HL-60 (cell line): ENCODE measurements around the gene INSIG2.

ENCODE experiments used
- DNase-seq, 2 experiments: peaks; one replicate each; pipeline ENCODE4 v3.0.0-alpha.2; 2010 to 2020; ENCODE audit warnings: low read depth in 1 of 2, low spot score in 1 of 2
- H3K27ac ChIP-seq: fragments of 250-450 bp; sonication (Bioruptor Pico); replicated peaks from 2 replicates; pipeline ENCODE4 v1.5.1; 2020; ENCODE audit warnings: mild to moderate bottlenecking, moderate library complexity
- H3K27me3 ChIP-seq: fragments of 250-450 bp; sonication (Bioruptor Pico); 2 replicates; pipeline ENCODE4 v1.5.1; 2021; ENCODE audit warnings: mild to moderate bottlenecking, moderate library complexity; ENCODE audit not compliant: insufficient read depth, poor library complexity, severe bottlenecking
- H3K4me3 ChIP-seq: replicated peaks from 2 replicates; pipeline ENCODE4 v1.5.1; 2011; ENCODE audit warnings: mild to moderate bottlenecking, control low read depth, low read length; ENCODE audit not compliant: insufficient read depth
- CTCF ChIP-seq: IDR thresholded peaks from one replicate; pipeline ENCODE4 v1.5.1; 2011; ENCODE audit warnings: low read length, control low read depth, inconsistent platforms; ENCODE audit not compliant: insufficient read depth
- GABPA ChIP-seq: IDR thresholded peaks from 2 replicates; pipeline ENCODE4 v1.6.1; 2012; ENCODE audit warnings: low read depth
- POLR2AphosphoS5 ChIP-seq: IDR thresholded peaks from 2 replicates; pipeline ENCODE4 v1.6.1; 2012; ENCODE audit warnings: low read depth
- REST ChIP-seq: IDR thresholded peaks from 2 replicates; pipeline ENCODE4 v1.6.1; 2012; ENCODE audit warnings: low read depth; ENCODE audit not compliant: insufficient replicate concordance
- SPI1 ChIP-seq: IDR thresholded peaks from 2 replicates; pipeline ENCODE4 v1.6.1; 2012; ENCODE audit warnings: low read depth, mild to moderate bottlenecking, borderline replicate concordance

INSIG2 gene

GRCh38 chr2:118119761-118120400, 31.6 kb downstream of the INSIG2 start:
- H3K27me3 ChIP-seq = no peaks in the 10 kb centered on the region
- H3K27ac ChIP-seq = no peak overlapping the region
- H3K4me3 ChIP-seq = no peak overlapping the region
- DNase-seq = no peak
- no peak for TF ChIP-seq POLR2AphosphoS5

GRCh38 chr2:118120401-118120780, 32.1 kb downstream of the INSIG2 start:
- Histone ChIP-seq H3K27ac (no peak overlapping the region), H3K27me3 (no peaks in the 10 kb centered on the region), H3K4me3 (no peak overlapping the region)
- TF ChIP-seq SPI1 = no peak
- no peak for TF ChIP-seq POLR2AphosphoS5
- TF ChIP-seq CTCF = no peak
- TF ChIP-seq REST = no peak
- no peak for TF ChIP-seq GABPA
- DNase-seq = no peak

GRCh38 chr2:118121101-118121500, 32.8 kb downstream of the INSIG2 start:
- H3K27ac ChIP-seq = no peak overlapping the region

More at GRCh38 chr2:118121101-118121500, 32.8 kb downstream of the INSIG2 start:
- H3K4me3 ChIP-seq = no peak overlapping the region
- DNase-seq = no peak
- TF ChIP-seq SPI1 = no peak
- no peak for TF ChIP-seq POLR2AphosphoS5
- no peak for TF ChIP-seq CTCF
- TF ChIP-seq REST = no peak
- no peak for TF ChIP-seq GABPA
- no peaks in the 10 kb centered on the region for H3K27me3 ChIP-seq
